Measurements from ENCODE around the gene ITGB2. TPM values are rescaled to one million over a fixed set of nuclear protein-coding genes. Genes with fewer than 3 reads are reported as not detected.

The ITGB2 gene
- total RNA-seq, 4 donors from 2014 or later = 20.2 to 46.8 (median 21.0) TPM

- H3K27me3 ChIP-seq = no peaks in the 10 kb centered on the region
- H3K27ac ChIP-seq = peak overlapping the region; percentile 87 to 89
- peak overlapping the region; percentile 66 to 90 for H3K4me3 ChIP-seq
- peaks cover 15 to 30% of the 10 kb centered on the region in 2 donors for H3K4me1 ChIP-seq
- intact Hi-C loops (cut with DNase I; ENCODE audit: low total_unique reads) = loop anchor here (5.0 kb wide), 2 partner anchors 57 to 72 kb away; partner anchors contain the start of genes SUMO3 and UBE2G2
- no peaks in the 10 kb centered on the region for H3K9me3 ChIP-seq
- no peak for DNase-seq
- no peaks in the 10 kb centered on the region for H3K36me3 ChIP-seq
- no peak for TF ChIP-seq POLR2A (IDR thresholded peaks at IDR 0.05)
- TF ChIP-seq, protein P1, sequence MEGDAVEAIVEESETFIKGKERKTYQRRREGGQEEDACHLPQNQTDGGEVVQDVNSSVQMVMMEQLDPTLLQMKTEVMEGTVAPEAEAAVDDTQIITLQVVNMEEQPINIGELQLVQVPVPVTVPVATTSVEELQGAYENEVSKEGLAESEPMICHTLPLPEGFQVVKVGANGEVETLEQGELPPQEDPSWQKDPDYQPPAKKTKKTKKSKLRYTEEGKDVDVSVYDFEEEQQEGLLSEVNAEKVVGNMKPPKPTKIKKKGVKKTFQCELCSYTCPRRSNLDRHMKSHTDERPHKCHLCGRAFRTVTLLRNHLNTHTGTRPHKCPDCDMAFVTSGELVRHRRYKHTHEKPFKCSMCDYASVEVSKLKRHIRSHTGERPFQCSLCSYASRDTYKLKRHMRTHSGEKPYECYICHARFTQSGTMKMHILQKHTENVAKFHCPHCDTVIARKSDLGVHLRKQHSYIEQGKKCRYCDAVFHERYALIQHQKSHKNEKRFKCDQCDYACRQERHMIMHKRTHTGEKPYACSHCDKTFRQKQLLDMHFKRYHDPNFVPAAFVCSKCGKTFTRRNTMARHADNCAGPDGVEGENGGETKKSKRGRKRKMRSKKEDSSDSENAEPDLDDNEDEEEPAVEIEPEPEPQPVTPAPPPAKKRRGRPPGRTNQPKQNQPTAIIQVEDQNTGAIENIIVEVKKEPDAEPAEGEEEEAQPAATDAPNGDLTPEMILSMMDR (IDR thresholded peaks at IDR 0.05) = no peak
Observed at GRCh38 chr21:44874240-44874496, 46.5 kb downstream of the ITGB2 start.

- Histone ChIP-seq H3K27ac (peak within 1 kb of the TSS; percentile 87 to 89), H3K9me3 (no peaks in the 10 kb centered on the region), H3K36me3 (no peaks in the 10 kb centered on the region), H3K27me3 (no peaks in the 10 kb centered on the region), H3K4me3 (peak within 1 kb of the TSS; percentile 66 to 90), H3K4me1 (peaks cover 15 to 31% of the 10 kb centered on the region in 2 donors)
- DNase-seq = peak; percentile 98 to 100
- intact Hi-C loops (cut with DNase I; ENCODE audit: low total_unique reads) = loop anchor here (5.0 kb wide), 2 partner anchors 56 to 71 kb away; partner anchors contain the start of genes SUMO3 and UBE2G2
- TF ChIP-seq, protein P1 (IDR thresholded peaks at IDR 0.05) = peak in 1 of 4 experiments; percentile 16
- TF ChIP-seq POLR2A (IDR thresholded peaks at IDR 0.05) = peak; percentile 70 to 81
Observed at GRCh38 chr21:44873356-44874239, 47.1 kb downstream of the ITGB2 start, which contains the start of gene PTTG1IP. PTTG1IP (minus strand) TSS chr21:44873690; CDS start chr21:44873616, 74 bp downstream.

DNA sequence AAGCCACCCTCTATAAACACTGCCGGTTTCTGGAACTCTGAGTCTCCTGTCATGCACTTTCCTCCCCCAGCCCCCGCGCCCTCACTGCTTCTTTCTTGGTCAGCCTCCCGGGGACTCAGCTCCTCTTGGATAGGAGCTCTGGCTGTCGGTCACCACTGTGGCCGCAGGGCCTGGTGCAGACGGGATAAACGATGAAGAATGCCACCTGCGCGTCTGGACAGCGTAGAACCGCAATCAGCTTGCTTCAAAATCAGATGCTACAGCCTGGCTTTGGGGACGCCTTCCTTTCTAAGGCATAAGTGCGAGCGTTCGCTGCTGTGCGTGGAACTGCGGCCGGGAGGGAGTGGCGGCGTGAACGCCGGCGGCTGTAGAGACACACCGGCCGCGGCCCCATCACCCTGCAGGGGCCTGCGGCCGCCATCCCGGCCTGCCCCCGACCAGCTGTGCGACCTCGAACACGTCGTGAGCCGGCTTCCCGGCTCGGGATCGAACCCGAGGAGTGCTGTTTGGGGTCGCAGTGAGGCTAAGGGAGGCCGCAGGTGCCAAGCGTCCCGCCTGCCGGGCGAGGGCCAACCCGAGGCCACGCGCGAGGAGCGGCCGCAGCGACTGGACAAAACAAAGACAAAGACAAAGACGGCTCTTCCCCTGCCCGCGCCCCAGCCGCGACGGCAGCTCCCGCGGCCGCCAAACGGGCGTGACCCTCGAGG lies 47.9 kb downstream of the ITGB2 start:
- H3K27ac ChIP-seq = peak overlapping the region; percentile 81 to 89
- H3K27me3 ChIP-seq = no peaks in the 10 kb centered on the region
- H3K36me3 ChIP-seq = no peaks in the 10 kb centered on the region
- H3K9me3 ChIP-seq = no peaks in the 10 kb centered on the region
- peak; percentile 34 to 41 for DNase-seq
- intact Hi-C loops (cut with DNase I; ENCODE audit: low total_unique reads) = loop anchor here (5.0 kb wide), 2 partner anchors 56 to 71 kb away; partner anchors contain the start of genes SUMO3 and UBE2G2
- H3K4me1 ChIP-seq = peaks cover 15 to 39% of the 10 kb centered on the region in 2 donors
- TF ChIP-seq POLR2A (IDR thresholded peaks at IDR 0.05) = no peak
- TF ChIP-seq, protein P1 (IDR thresholded peaks at IDR 0.05) = peak in 1 of 4 experiments; percentile 3
- H3K4me3 ChIP-seq = peak overlapping the region; percentile 66 to 90

DNA sequence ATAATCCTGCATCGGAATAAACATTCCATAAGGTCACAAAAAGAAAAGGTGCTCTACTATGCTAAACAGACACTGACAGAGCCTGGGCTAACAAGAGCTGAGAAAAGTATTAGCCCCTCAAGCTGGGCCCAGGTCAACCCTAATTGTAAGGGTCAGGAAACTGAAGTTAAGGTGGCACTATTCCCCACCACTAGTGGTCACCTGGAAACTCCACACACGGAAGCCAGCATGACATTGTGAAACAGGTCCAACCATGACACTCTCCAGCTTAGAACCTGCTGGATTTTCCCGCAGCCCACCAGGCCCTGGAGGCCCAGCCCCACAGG lies 48.4 kb downstream of the ITGB2 start:
- no peaks in the 10 kb centered on the region for H3K9me3 ChIP-seq
- no peaks in the 10 kb centered on the region for H3K36me3 ChIP-seq
- DNase-seq = no peak
- TF ChIP-seq, protein P1 (IDR thresholded peaks at IDR 0.05) = no peak
- TF ChIP-seq POLR2A (IDR thresholded peaks at IDR 0.05) = no peak
- H3K27ac ChIP-seq = peak overlapping the region; percentile 81 to 89
- H3K4me3 ChIP-seq = peak overlapping the region; percentile 66 to 90
- intact Hi-C loops (cut with DNase I; ENCODE audit: low total_unique reads) = loop anchor here (5.0 kb wide), 2 partner anchors 55 to 70 kb away; partner anchors contain the start of genes SUMO3 and UBE2G2
- no peaks in the 10 kb centered on the region for H3K27me3 ChIP-seq
- peaks cover 15 to 43% of the 10 kb centered on the region in 2 donors for H3K4me1 ChIP-seq
